ENCODE results near the gene BAK1. TPM values are rescaled to one million over a fixed set of nuclear protein-coding genes. Genes with fewer than 3 reads are reported as not detected.
A peak's percentile ranks its signal among the peaks of the same experiment; 100 is the strongest.

Gene BAK1
- total and polyA plus RNA-seq, 2 experiments from 2014 or later = 18.6 to 33.1 TPM

GRCh38 chr6:33585403-33586107, 5.5 kb upstream of the BAK1 start:
- Histone ChIP-seq H3K9me3 (ENCODE audit: low read depth) (no peaks in the 10 kb centered on the region), H3K4me2 (peak overlapping the region; percentile 67), H3K27ac (no peak overlapping the region), H3K27me3 (no peaks in the 10 kb centered on the region), H2AFZ (no peak overlapping the region), H3K4me3 (no peak overlapping the region), H3K4me1 (ENCODE audit: insufficient read depth) (peaks cover 15% of the 10 kb centered on the region), H3K9me2 (replicated peaks; ENCODE audit: insufficient read depth) (no peaks in the 10 kb centered on the region), H3K79me2 (no peaks in the 10 kb centered on the region), H3K36me3 (replicated peaks; ENCODE audit: insufficient read depth, low read depth) (no peaks in the 10 kb centered on the region), H4K20me1 (ENCODE audit: insufficient read depth, poor library complexity, severe bottlenecking) (no peaks in the 10 kb centered on the region)
- TF ChIP-seq EZH2phosphoT487 (IDR thresholded peaks at IDR 0.05; ENCODE audit: low read depth, severe bottlenecking, unreplicated experiment) = no peak
- TF ChIP-seq EZH2 (IDR thresholded peaks at IDR 0.05; ENCODE audit: borderline replicate concordance) = no peak
- TF ChIP-seq, protein P1, sequence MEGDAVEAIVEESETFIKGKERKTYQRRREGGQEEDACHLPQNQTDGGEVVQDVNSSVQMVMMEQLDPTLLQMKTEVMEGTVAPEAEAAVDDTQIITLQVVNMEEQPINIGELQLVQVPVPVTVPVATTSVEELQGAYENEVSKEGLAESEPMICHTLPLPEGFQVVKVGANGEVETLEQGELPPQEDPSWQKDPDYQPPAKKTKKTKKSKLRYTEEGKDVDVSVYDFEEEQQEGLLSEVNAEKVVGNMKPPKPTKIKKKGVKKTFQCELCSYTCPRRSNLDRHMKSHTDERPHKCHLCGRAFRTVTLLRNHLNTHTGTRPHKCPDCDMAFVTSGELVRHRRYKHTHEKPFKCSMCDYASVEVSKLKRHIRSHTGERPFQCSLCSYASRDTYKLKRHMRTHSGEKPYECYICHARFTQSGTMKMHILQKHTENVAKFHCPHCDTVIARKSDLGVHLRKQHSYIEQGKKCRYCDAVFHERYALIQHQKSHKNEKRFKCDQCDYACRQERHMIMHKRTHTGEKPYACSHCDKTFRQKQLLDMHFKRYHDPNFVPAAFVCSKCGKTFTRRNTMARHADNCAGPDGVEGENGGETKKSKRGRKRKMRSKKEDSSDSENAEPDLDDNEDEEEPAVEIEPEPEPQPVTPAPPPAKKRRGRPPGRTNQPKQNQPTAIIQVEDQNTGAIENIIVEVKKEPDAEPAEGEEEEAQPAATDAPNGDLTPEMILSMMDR (IDR thresholded peaks at IDR 0.05; ENCODE audit: poor library complexity) = peak; percentile 90
- 21% methylated on average over 14 of the region's 14 CpGs for WGBS (ENCODE audit: low lambda C conversion rate, missing lambda C conversion rate)
- peak; percentile 88 for DNase-seq (ENCODE audit: low spot score)

DNA sequence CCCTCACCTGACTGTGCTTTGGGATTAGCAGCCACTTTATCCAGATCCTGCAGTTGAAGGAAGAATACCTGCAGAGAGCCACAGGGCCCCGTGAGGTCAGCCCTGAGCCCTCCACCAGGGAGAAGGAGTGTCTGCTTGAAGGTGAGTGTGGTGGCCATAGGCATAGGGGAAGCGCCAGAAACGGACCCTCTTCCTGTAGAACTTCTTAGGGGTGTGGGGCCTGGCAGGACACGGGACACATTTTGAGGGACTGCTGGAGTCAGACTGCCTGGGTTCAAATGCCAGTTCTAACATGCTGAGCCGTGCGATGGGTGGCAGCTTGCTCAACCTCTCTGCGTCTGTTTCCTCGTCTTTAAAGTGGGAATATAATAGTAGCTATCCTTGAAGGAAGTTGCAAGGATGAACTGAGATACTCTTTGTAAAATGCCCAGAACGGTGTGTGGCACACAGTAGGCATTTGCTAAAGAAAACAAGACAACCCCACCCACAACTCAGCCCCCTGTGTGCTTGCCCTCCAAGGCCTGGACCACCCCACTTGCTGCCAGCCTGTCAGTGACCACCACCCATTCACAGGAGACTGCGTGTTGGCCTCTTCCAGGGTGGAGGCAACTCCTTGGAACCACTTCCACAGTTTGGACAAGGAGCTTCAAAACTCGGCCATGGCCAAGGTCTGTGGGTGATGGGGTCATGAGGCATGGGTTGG, 4.8 kb upstream of the BAK1 start:
- Histone ChIP-seq H4K20me1 (ENCODE audit: insufficient read depth, poor library complexity, severe bottlenecking) (no peaks in the 10 kb centered on the region), H3K9me2 (replicated peaks; ENCODE audit: insufficient read depth) (no peaks in the 10 kb centered on the region), H3K79me2 (peaks cover under 1% of the 10 kb centered on the region), H3K9me3 (ENCODE audit: low read depth) (no peaks in the 10 kb centered on the region), H3K4me1 (ENCODE audit: insufficient read depth) (peaks cover 10% of the 10 kb centered on the region), H2AFZ (no peak overlapping the region), H3K4me2 (no peak overlapping the region), H3K36me3 (replicated peaks; ENCODE audit: insufficient read depth, low read depth) (no peaks in the 10 kb centered on the region), H3K27me3 (no peaks in the 10 kb centered on the region), H3K4me3 (no peak overlapping the region), H3K27ac (no peak overlapping the region)
- no peak for DNase-seq (ENCODE audit: low spot score)
- 85% methylated on average over 11 of the region's 11 CpGs for WGBS (ENCODE audit: low lambda C conversion rate, missing lambda C conversion rate)
- TF ChIP-seq, protein P1 (IDR thresholded peaks at IDR 0.05; ENCODE audit: poor library complexity) = no peak
- TF ChIP-seq EZH2phosphoT487 (IDR thresholded peaks at IDR 0.05; ENCODE audit: low read depth, severe bottlenecking, unreplicated experiment) = no peak
- no peak for TF ChIP-seq EZH2 (IDR thresholded peaks at IDR 0.05; ENCODE audit: borderline replicate concordance)

DNA sequence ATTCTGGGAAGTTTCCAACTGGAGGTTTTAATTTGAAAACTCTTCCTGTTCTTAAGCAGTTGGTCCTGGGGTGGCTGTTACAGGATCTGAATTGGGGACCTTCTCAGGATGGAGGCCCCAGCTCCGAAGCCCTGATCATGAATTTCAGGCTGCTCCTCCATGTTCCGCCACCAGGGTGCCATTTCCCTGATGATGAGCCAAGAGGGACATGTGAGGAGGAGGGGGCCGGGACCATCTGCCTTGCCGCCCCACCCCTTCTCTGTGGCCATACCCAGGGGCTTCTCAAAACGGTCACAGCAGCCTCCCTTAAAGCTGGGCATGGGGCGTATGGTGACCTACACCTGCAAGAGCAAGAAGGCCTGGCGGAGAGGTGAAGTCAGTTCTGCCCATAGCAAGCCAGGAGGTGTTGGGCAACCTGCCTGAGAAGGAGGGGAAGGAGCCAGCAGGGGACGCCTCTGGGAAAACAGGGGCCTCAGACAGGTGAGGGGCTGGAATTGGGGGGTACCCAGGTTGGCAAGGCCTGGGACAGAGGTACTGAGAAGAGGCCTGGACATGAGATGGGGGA, 3.6 kb upstream of the BAK1 start:
- TF ChIP-seq EZH2 (IDR thresholded peaks at IDR 0.05; ENCODE audit: borderline replicate concordance) (no peak), EZH2phosphoT487 (IDR thresholded peaks at IDR 0.05; ENCODE audit: low read depth, severe bottlenecking, unreplicated experiment) (no peak)
- TF ChIP-seq, protein P1 (IDR thresholded peaks at IDR 0.05; ENCODE audit: poor library complexity) = no peak
- Histone ChIP-seq H3K27me3 (no peaks in the 10 kb centered on the region), H3K79me2 (peaks cover 12% of the 10 kb centered on the region)

More for the DNA sequence above, 3.6 kb upstream of the BAK1 start:
- Histone ChIP-seq H3K4me2 (no peak overlapping the region), H3K4me3 (no peak overlapping the region), H3K9me2 (replicated peaks; ENCODE audit: insufficient read depth) (no peaks in the 10 kb centered on the region), H3K9me3 (ENCODE audit: low read depth) (no peaks in the 10 kb centered on the region), H4K20me1 (ENCODE audit: insufficient read depth, poor library complexity, severe bottlenecking) (no peaks in the 10 kb centered on the region), H3K4me1 (ENCODE audit: insufficient read depth) (peaks cover 6% of the 10 kb centered on the region), H3K27ac (no peak overlapping the region), H2AFZ (no peak overlapping the region), H3K36me3 (replicated peaks; ENCODE audit: insufficient read depth, low read depth) (no peaks in the 10 kb centered on the region)
- 81% methylated on average over 8 of the region's 8 CpGs for WGBS (ENCODE audit: low lambda C conversion rate, missing lambda C conversion rate)
- DNase-seq (ENCODE audit: low spot score) = no peak

Data from hepatocyte (in vitro differentiated cells).